SK-N-SH treated with all-trans-retinoic acid at 6 μM for 48 hours (cell line): ENCODE data around the gene BRMS1.

Source experiments
- ATAC-seq: fragments of 200-7000 bp; cut with Tn5 transposase; 3 replicates; pipeline ENCODE4 v1.9.1; 2020; ENCODE audit warnings: mild to moderate bottlenecking, moderate library complexity
- ARNTL ChIP-seq: fragments of 450-650 bp; formaldehyde crosslinking; IDR thresholded peaks from 2 replicates; pipeline ENCODE4 v1.5.0; 2020; ENCODE audit warnings: low read depth, mild to moderate bottlenecking, moderate library complexity, borderline replicate concordance
- BACH2 ChIP-seq: fragments of 250-450 bp; sonication (Bioruptor Pico); IDR thresholded peaks from 2 replicates; pipeline ENCODE4 v1.9.0; 2021; ENCODE audit warnings: mild to moderate bottlenecking, borderline replicate concordance
- CSDC2 ChIP-seq: fragments of 250-450 bp; sonication (Bioruptor Pico); IDR thresholded peaks from 2 replicates; pipeline ENCODE4 v1.5.0; 2020; ENCODE audit warnings: mild to moderate bottlenecking, moderate library complexity
- CSRNP3 ChIP-seq: fragments of 250-450 bp; sonication (Bioruptor Pico); IDR thresholded peaks from 2 replicates; pipeline ENCODE4 v1.5.1; 2021; ENCODE audit warnings: mild to moderate bottlenecking, moderate library complexity
- ESRRG ChIP-seq: fragments of 250-450 bp; sonication (Bioruptor Pico); IDR thresholded peaks from 2 replicates; pipeline ENCODE4 v1.6.1; 2021; ENCODE audit warnings: mild to moderate bottlenecking
- GLIS3 ChIP-seq: fragments of 250-450 bp; sonication (Bioruptor Pico); IDR thresholded peaks from 2 replicates; pipeline ENCODE4 v1.5.0; 2020; ENCODE audit warnings: mild to moderate bottlenecking, moderate library complexity
- ISL1 ChIP-seq: fragments of 250-450 bp; sonication (Bioruptor Pico); IDR thresholded peaks from 2 replicates; pipeline ENCODE4 v2.1.2; 2022; ENCODE audit warnings: mild to moderate bottlenecking, moderate library complexity
- PATZ1 ChIP-seq: fragments of 250-450 bp; sonication (Bioruptor Pico); IDR thresholded peaks from 2 replicates; pipeline ENCODE4 v1.8.0; 2020; ENCODE audit warnings: mild to moderate bottlenecking, moderate library complexity, borderline replicate concordance
- PPARA ChIP-seq: fragments of 250-450 bp; sonication (Bioruptor Pico); IDR thresholded peaks from 2 replicates; pipeline ENCODE4 v1.5.0; 2020; ENCODE audit warnings: mild to moderate bottlenecking, borderline replicate concordance
- RARB ChIP-seq: fragments of 250-450 bp; sonication (Bioruptor Pico); IDR thresholded peaks from 2 replicates; pipeline ENCODE4 v1.8.0; 2021; ENCODE audit warnings: mild to moderate bottlenecking, moderate library complexity
- SNAI2 ChIP-seq: fragments of 250-450 bp; sonication (Bioruptor Pico); IDR thresholded peaks from 2 replicates; pipeline ENCODE4 v1.5.0; 2020; ENCODE audit warnings: mild to moderate bottlenecking, moderate library complexity
- TCF4 ChIP-seq: fragments of 250-450 bp; sonication (Bioruptor Pico); IDR thresholded peaks from 2 replicates; pipeline ENCODE4 v1.8.0; 2021; ENCODE audit warnings: mild to moderate bottlenecking, moderate library complexity, borderline replicate concordance
- TOX ChIP-seq: fragments of 250-450 bp; sonication (Bioruptor Pico); IDR thresholded peaks from 2 replicates; pipeline ENCODE4 v1.8.0; 2021; ENCODE audit warnings: mild to moderate bottlenecking, moderate library complexity, borderline replicate concordance
- ZC3H10 ChIP-seq: fragments of 250-450 bp; sonication (Bioruptor Pico); IDR thresholded peaks from 2 replicates; pipeline ENCODE4 v1.5.1; 2021; ENCODE audit warnings: mild to moderate bottlenecking, moderate library complexity
- ZFP3 ChIP-seq: fragments of 250-450 bp; sonication (Bioruptor Pico); IDR thresholded peaks from 2 replicates; pipeline ENCODE4 v1.5.0; 2020; ENCODE audit warnings: mild to moderate bottlenecking, moderate library complexity
- ZFP30 ChIP-seq: fragments of 450-650 bp; formaldehyde crosslinking; IDR thresholded peaks from 2 replicates; pipeline ENCODE4 v1.5.0; 2022; ENCODE audit warnings: mild to moderate bottlenecking, moderate library complexity
- ZNF70 ChIP-seq: fragments of 450-650 bp; formaldehyde crosslinking; IDR thresholded peaks from 2 replicates; pipeline ENCODE4 v1.5.0; 2020; ENCODE audit warnings: mild to moderate bottlenecking, moderate library complexity
- ZNF8 ChIP-seq: fragments of 450-650 bp; formaldehyde crosslinking; IDR thresholded peaks from 2 replicates; pipeline ENCODE4 v1.5.0; 2020; ENCODE audit warnings: mild to moderate bottlenecking, moderate library complexity
- TF ChIP-seq, protein P1 (sequence below): fragments of 250-450 bp; sonication (Bioruptor Pico); IDR thresholded peaks from 2 replicates; pipeline ENCODE4 v1.5.0; 2020; ENCODE audit warnings: mild to moderate bottlenecking, moderate library complexity
- TF ChIP-seq, protein P2 (sequence below): fragments of 250-450 bp; sonication (Bioruptor Pico); IDR thresholded peaks from 2 replicates; pipeline ENCODE4 v1.8.0; 2021; ENCODE audit warnings: low read depth, mild to moderate bottlenecking, moderate library complexity, borderline replicate concordance

BRMS1 gene

DNA sequence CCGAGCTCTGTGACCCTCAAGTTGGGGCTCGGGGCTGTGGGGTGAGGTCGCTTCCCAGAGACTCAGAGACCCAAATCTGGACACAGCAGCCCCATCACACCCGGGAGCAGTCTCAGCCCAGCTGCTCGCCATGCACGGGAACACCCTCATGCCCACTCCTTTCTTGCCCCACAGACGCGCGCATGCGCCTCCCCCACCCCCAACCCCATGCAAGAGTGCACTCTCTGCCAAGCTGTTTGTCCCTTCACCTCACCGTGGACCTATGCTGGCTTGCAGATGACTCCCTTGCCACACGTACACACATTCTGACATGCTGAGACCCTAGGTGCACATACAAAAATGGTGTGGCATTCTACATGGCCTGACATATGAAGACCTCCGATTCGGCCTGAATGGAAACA, 27.6 kb downstream of the BRMS1 start (continued):
- TF ChIP-seq, protein P1, sequence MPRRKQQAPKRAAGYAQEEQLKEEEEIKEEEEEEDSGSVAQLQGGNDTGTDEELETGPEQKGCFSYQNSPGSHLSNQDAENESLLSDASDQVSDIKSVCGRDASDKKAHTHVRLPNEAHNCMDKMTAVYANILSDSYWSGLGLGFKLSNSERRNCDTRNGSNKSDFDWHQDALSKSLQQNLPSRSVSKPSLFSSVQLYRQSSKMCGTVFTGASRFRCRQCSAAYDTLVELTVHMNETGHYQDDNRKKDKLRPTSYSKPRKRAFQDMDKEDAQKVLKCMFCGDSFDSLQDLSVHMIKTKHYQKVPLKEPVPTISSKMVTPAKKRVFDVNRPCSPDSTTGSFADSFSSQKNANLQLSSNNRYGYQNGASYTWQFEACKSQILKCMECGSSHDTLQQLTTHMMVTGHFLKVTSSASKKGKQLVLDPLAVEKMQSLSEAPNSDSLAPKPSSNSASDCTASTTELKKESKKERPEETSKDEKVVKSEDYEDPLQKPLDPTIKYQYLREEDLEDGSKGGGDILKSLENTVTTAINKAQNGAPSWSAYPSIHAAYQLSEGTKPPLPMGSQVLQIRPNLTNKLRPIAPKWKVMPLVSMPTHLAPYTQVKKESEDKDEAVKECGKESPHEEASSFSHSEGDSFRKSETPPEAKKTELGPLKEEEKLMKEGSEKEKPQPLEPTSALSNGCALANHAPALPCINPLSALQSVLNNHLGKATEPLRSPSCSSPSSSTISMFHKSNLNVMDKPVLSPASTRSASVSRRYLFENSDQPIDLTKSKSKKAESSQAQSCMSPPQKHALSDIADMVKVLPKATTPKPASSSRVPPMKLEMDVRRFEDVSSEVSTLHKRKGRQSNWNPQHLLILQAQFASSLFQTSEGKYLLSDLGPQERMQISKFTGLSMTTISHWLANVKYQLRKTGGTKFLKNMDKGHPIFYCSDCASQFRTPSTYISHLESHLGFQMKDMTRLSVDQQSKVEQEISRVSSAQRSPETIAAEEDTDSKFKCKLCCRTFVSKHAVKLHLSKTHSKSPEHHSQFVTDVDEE, result no peak
- TF ChIP-seq BACH2 (no peak), ESRRG (CRISPR knock-in tag) (no peak)
- TF ChIP-seq, all 23 proteins: peak for 0

- ATAC-seq, result no peak
- TF ChIP-seq ESRRG (CRISPR knock-in tag) (no peak), PPARA (CRISPR knock-in tag) (no peak)
Measured at GRCh38 chr11:66316849-66317251, 28.1 kb downstream of the BRMS1 start, which contains the start of gene CD248. Gene CD248 (minus strand): TSS chr11:66317044. CDS start chr11:66317027, 17 bp downstream.

GRCh38 chr11:66315921-66316811, 28.7 kb downstream of the BRMS1 start:
- TF ChIP-seq, protein P1, result no peak
- TF ChIP-seq TCF4 (CRISPR knock-in tag), result no peak
- no peak for TF ChIP-seq ISL1 (CRISPR knock-in tag)
- no peak for TF ChIP-seq ESRRG (CRISPR knock-in tag)
- TF ChIP-seq SNAI2, result no peak
- TF ChIP-seq TOX (CRISPR knock-in tag), result no peak
- no peak for TF ChIP-seq CSDC2 (CRISPR knock-in tag)
- TF ChIP-seq CSRNP3 (CRISPR knock-in tag), result no peak
- TF ChIP-seq ARNTL (CRISPR knock-in tag), result no peak
- no peak for ATAC-seq

- ATAC-seq, result no peak
- TF ChIP-seq ZC3H10 (CRISPR knock-in tag) (no peak), ARNTL (CRISPR knock-in tag) (no peak), RARB (CRISPR knock-in tag) (no peak), ZFP3 (CRISPR knock-in tag) (no peak)
Measured at GRCh38 chr11:66315498-66315885, 29.4 kb downstream of the BRMS1 start.

- ATAC-seq, result no peak
- no peak for TF ChIP-seq ZNF8 (CRISPR knock-in tag)
- TF ChIP-seq ISL1 (CRISPR knock-in tag), result no peak
- TF ChIP-seq PATZ1, result no peak
- TF ChIP-seq SNAI2, result no peak
- no peak for TF ChIP-seq PPARA (CRISPR knock-in tag)
- no peak for TF ChIP-seq ZNF70 (CRISPR knock-in tag)
- TF ChIP-seq, protein P2, sequence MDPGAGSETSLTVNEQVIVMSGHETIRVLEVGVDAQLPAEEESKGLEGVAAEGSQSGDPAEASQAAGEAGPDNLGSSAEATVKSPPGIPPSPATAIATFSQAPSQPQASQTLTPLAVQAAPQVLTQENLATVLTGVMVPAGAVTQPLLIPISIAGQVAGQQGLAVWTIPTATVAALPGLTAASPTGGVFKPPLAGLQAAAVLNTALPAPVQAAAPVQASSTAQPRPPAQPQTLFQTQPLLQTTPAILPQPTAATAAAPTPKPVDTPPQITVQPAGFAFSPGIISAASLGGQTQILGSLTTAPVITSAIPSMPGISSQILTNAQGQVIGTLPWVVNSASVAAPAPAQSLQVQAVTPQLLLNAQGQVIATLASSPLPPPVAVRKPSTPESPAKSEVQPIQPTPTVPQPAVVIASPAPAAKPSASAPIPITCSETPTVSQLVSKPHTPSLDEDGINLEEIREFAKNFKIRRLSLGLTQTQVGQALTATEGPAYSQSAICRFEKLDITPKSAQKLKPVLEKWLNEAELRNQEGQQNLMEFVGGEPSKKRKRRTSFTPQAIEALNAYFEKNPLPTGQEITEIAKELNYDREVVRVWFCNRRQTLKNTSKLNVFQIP (CRISPR knock-in tag), result no peak
- no peak for TF ChIP-seq GLIS3 (CRISPR knock-in tag)
- TF ChIP-seq TOX (CRISPR knock-in tag), result no peak
- TF ChIP-seq ZC3H10 (CRISPR knock-in tag), result no peak
- no peak for TF ChIP-seq ZFP30
- TF ChIP-seq ARNTL (CRISPR knock-in tag), result no peak
Measured at GRCh38 chr11:66314561-66315497, 30.1 kb downstream of the BRMS1 start.
